Left colon (tissue), 2 donors: ENCODE results near the gene TPM2. TPM values are rescaled to one million over a fixed set of nuclear protein-coding genes. Genes with fewer than 3 reads are reported as not detected.
A peak's percentile ranks its signal among the peaks of the same experiment; 100 is the strongest.
"Not testable (repeated sequence)": the region's sequence is repeated elsewhere in the genome, so short reads cannot be mapped to it uniquely, and the experiment has no call there.

Source experiments
- ATAC-seq: fragments of 200-7000 bp; cut with Tn5 transposase; one replicate; pipeline ENCODE4 v1.9.1; 2020; ENCODE audit warnings: mild to moderate bottlenecking, moderate library complexity
- DNase-seq, 2 donors: peaks; one replicate each; pipeline ENCODE4 v3.0.0-alpha.2; 2020
- intact Hi-C, 2 donors: fragments of 100-400 bp; cut with DNase I in 1 of 2; cut with micrococcal nuclease in 1 of 2; formaldehyde crosslinking; loops; one replicate each; pipeline versions ENCODE4 v1.11.2 to v1.14.0; 2022; cut with DNase I, micrococcal nuclease
- microRNA-seq, 2 donors: library from miRNA; unstranded; fragments of <30 nt; microRNA quantifications; one replicate each; pipeline versions ENCODE4 v1.1.0 to v1.2.0, GENCODE V29; 2020
- total RNA-seq, 2 donors: library from RNA; stranded (reverse); fragmentation: NEBNext Ultra II Directional; extraction: Animal tissue kit (Norgen Biotek cat#: 25700); gene quantifications; one replicate each; pipeline ENCODE4 v1.2.1, GENCODE V29; 2021
- donor health status: DM: no; HTN: no; CAD: no.
- donor health status: DM: yes; HTN: yes; CAD: no.

Gene TPM2
- total RNA-seq, 2 donors from 2014 or later: 25.9 to 277 TPM

DNA sequence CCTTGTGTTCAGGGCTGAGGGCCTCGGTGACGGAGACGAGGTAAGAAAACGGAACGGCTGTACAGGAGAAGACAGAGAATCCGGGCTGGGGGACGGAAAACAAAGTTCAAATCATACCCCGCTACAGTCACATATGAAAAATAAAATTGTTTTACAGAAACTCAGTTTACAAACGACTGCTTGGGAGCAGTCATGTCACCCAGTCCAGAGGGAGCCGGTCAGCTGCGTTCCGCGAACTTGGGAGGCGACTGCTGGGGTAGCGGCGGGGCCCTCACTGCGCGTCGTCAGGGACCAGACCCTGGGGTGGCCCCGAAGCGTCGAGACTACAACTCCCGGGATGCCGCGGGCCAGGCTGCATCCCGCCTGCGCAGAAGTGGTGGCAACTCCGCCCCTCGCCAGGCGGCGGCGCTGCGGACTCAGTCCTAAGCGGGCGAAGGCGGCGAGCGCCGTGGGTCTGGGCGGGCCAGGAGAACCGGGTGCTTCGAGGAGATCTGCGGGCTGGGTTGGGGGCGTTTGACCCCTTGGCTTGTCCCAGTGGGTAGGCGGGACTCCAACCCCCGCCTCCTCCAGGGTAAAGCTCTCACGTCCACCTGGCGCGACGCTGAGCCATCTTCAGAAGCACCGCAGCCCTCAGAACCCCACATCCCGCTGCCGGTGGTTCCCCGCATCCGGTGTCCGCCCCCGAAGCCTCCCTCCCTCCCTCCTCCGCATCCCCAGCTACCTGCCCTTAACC lies 43.0 kb downstream of the TPM2 start:
- peak; percentile 91 for ATAC-seq
- intact Hi-C loops: no loop called here
- peak; percentile 89 to 96 for DNase-seq

DNA sequence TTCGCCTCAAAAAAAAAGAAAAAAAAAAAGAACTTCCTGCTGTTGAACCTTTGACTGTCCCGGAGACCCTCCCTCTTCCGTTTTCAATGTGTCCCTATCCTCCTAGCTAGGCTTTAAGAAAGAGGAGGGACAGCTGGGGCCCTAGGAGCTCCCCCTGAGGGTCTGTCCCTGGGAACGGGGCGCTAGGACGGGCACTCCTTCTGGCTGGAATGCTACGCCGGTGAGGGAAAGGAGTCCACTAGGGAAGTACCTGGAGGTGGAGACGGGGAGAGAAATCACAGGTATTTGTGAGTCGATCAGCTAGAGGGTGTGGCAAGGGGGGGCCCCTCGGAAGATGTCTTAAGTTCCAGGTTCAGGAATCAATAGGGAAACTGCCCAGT lies 43.6 kb downstream of the TPM2 start:
- peak; percentile 72 for ATAC-seq
- intact Hi-C loops: no loop called here

DNA sequence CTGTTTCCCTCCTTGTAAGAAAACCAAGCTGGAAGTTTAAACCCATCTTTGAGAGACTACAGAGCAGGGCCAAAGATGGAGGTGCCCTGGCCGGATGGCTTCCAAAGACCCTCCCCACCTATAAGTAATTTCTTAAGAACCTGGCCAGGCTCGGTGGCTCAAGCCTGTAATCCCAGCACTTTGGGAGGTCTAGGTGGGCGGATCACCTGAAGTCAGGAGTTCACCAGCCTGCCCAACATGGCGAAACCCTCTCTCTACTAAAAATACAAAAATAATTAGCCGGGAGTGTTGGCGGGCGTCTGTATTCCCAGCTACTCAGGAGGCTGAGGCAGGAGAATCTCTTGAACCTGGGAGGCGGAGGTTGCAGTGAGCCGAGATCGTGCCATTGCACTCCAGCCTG lies 44.0 kb downstream of the TPM2 start:
- ATAC-seq, DNase-seq, intact Hi-C loops: not testable (repeated sequence)

More for the DNA sequence above, 43.6 kb downstream of the TPM2 start:
- peak; percentile 56 to 63 for DNase-seq

DNA sequence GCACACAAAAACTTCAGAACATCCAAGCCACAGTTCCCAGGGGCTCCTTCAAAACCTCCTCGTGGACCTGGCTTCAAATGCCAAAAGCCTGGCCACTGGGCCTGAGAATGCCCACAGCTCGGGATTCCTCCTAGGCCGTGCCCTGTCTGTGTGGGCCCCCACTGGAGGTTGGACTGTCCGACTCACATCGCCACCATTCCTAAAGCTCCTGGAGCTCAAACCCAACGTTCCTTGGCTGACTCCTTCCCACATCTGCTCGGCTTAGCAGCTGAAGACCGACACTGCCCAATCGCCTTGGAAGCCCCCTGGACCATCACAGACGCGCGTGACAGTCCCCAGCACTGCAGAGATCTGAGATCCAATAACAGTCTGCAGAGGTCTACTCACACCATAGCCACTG lies 46.7 kb downstream of the TPM2 start:
- no peak for DNase-seq
- ATAC-seq: no peak
- intact Hi-C loops: no loop called here

DNA sequence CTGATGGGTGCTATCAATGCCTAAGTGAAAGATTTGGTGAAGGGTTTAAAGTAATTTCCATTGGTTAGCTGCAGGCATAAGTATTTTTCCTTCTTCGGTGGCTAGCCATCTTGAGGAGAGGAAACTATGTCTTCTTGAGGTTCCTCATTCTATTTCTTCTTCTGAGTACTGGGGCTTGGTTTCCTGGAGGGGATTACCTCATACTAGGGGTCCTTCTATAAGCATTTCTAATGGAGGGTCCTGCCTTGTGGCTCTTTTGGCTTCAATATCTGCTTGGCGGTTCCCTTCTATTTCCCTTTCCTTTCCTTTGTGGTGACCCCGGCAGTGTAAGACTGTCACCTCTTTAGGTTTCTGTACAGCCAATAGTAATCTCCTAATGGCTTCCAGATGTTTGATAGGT lies 48.2 kb downstream of the TPM2 start:
- DNase-seq, intact Hi-C loops, ATAC-seq: not testable (repeated sequence)

DNA sequence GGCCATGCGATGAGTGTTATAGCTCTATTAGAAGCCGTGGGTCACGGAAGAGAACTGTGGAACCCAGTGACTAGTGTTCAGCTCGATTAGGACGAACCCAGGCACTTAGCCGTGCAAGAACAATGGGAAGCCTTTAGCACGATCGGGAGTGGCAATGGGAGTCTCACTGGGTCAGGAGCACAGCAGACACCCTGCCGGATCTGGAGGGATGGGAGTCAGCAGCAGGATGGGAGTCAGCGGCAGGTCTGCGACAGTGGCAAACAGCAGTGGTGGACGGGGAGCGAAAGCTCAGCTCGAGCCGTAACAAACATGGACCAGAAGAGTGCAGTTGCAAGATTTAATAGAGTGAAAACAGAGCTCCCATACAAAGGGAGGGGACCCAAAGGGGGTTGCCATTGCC lies 49.3 kb downstream of the TPM2 start:
- ATAC-seq, intact Hi-C loops, DNase-seq: not testable (repeated sequence)

DNA sequence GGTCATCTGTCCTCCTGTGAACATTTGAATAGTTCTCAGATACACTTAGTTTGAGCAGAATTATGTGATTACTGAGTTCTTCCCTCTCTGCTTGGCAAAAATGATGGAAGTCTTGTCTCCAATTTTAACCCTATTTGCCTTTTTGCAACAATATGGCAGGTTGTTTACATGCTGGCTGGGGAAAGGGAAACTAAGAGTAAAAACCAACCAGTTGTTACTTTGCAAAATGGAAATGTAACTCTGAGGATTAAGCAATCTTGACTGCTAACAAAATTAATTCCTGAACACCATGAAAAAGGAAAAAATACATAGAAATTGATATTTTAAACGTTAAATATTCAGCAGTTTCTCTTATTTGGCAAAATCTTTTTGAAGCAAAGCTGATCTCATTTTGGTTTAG lies 50.1 kb downstream of the TPM2 start:
- intact Hi-C loops: no loop called here
- no peak for ATAC-seq
- DNase-seq: no peak

DNA sequence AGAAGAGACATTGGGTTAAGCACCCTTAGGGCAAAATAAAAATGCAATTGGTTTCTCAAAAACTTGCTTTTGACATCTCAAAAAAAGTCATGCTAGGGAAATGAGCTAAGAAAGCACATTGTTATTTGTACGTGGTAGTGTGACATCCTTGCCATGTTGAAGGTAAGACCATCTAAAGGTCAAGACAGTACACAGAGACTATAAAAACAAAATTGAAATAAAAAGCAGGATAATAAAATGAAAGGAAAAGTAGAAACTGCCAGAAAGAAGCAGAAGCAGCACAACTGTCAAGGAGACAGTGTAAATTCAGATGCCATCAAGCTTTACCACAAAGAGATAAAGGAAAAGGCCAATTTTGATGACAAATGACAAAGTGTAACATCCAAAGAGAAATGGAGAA lies 50.5 kb downstream of the TPM2 start:
- DNase-seq, intact Hi-C loops, ATAC-seq: not testable (repeated sequence)

DNA sequence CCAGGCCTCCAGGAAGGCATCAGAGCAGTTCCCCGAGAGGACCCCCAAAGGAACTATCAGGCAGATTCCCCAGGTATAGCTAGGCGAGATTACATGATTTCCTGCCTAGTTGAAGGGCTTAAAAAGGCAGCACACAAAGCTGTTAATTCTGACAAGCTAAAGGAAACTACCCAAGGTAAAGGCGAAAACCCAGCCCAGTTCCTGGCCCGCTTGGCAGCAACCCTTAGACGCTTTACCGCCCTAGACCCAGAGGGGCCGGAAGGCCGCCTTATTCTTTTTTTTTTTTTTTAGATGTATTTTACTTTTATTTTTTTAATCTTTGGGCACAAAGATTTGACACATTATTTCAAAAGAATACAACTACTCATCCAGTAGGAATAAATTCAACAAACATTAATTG lies 51.0 kb downstream of the TPM2 start:
- ATAC-seq, intact Hi-C loops, DNase-seq: not testable (repeated sequence)

DNA sequence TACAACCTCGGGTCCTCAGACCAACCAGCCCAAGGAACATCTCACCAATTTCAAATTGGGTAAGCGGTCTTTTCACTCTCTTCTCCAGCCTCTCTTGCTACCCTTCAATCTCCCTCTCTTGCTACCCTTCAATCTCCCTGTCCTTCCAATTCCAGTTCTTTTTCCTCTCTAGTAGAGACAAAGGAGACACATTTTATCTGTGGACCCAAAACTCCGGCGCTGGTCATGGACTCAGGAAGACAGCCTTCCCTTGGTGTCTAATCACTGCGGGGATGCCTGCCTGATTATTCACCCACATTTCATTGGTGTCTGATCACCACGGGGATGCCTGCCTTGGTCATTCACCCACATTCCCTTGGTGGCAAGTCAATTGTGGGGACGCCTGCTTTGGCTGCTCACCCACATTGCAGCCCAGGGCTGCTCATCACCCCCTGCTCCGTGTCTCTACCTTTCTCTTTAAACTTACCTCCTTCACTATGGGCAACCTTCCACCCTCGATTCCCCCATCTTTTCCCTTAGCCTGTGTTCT lies 52.2 kb downstream of the TPM2 start:
- intact Hi-C loops, DNase-seq, ATAC-seq: not testable (repeated sequence)

DNA sequence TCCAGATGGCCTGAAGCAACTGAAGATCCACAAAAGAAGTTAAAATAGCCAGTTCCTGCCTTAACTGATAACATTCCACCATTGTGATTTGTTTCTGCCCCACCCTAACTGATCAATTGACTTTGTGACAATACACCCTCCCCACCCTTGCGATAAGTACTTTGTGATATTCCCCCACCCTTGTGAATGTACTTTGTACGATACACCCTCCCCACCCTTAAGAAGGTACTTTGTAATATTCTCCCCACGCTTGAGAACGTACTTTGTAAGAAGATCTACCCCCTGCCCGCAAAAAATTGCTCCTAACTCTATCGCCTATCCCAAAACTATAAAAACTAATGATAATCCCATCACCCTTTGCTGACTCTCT lies 52.9 kb downstream of the TPM2 start:
- intact Hi-C loops, DNase-seq, ATAC-seq: not testable (repeated sequence)

DNA sequence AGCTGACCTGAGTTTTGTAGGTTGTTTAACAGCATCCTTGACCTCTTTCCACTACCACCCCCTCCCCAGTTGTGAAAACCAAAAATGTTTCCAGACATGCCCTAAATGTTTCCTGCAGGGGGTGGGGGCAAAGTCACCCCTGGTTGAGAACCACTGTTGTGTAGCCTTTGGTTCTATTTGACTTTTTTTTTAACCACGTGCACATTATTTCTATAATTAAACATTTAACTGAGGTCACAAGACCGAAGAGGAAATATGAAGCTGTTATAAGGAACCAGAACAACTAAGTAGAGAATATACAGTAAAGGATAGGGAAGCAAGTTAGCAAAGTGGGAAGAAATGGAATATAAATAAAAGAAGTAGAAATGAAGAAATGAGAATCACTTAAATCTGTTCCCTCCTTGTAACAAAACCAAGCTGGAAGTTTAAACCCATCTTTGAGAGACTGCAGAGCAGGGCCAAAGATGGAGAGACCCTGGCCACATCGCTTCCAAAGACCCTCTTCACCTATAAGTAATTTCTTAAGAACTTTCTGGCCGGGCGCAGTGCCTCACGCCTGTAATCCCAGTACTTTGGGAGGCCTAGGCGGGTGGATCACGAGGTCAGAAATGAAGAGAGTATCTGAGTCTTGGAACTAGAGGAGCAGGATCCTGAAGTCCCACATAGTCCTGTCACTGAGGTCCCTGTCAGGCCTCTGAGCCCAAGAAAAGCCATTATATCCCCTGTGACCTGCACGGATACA lies 53.4 kb downstream of the TPM2 start:
- ATAC-seq (no peak), DNase-seq (no peak)
- intact Hi-C loops: no loop called here

DNA sequence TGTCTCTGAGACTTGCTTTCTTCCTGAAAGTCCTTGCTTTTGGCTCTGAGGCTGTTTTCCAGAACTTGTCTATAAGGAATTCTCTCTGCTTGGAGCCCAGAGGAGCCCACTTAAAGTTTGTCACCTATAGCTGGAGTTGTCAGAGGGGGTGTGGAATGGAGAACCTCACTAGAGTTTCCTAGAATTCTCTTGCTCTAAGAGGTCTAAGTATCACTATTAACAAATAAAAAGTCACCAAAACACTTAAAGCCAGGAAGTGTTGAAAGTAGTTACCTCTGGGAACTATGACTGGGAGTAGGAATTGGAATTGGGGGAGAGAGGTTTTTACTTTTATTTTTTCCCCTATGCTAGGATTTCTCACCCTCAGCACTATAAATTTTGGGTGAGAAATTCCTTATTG lies 54.0 kb downstream of the TPM2 start:
- DNase-seq: no peak
- ATAC-seq: no peak
- intact Hi-C loops: no loop called here

Small RNA genes lying within 50 kb of the gene (microRNA-seq; reads per million reads assigned to microRNA genes)
- gene MIR6852 (0 to 1.1 reads per million in 2 donors), gene MIR6853 (0 reads per million in 2 donors)

Other genes starting within 250 kb of the TPM2 start
- 1 to 10 TPM; 7.7 to 9.2 TPM for gene RUSC2, start 199.8 kb downstream of the TPM2 start, total RNA-seq
- gene TESK1, start 84.7 kb downstream of the TPM2 start, total RNA-seq: 10 to 100 TPM; 37.7 to 47.8 TPM
- 1 to 10 TPM; 1.2 to 2.2 TPM for gene CD72, start 71.5 kb downstream of the TPM2 start, total RNA-seq
- 1 to 10 TPM in 1 of 2 donors, under 1 TPM in 1; 0.46 to 1.4 TPM for gene SIT1, start 39.0 kb downstream of the TPM2 start, total RNA-seq
- gene RMRP, start 31.9 kb downstream of the TPM2 start, total RNA-seq: over 10,000 TPM; 19,198 to 30,979 TPM
- 10 to 100 TPM; 25.0 to 33.1 TPM for gene CCDC107, start 31.6 kb downstream of the TPM2 start, total RNA-seq
- gene ARHGEF39, start 24.7 kb downstream of the TPM2 start, total RNA-seq: 1 to 10 TPM; 5.2 to 7.6 TPM
- gene CA9, start 16.0 kb downstream of the TPM2 start, total RNA-seq: under 1 TPM; 0.56 to 0.89 TPM
- 100 to 1,000 TPM; 142 to 172 TPM for gene TLN1, start 42.3 kb upstream of the TPM2 start, total RNA-seq
- 10 to 100 TPM; 40.2 to 40.6 TPM for gene CREB3, start 42.7 kb upstream of the TPM2 start, total RNA-seq
- 100 to 1,000 TPM; 179 to 186 TPM for gene GBA2, start 59.3 kb upstream of the TPM2 start, total RNA-seq
- gene RGP1, start 59.4 kb upstream of the TPM2 start, total RNA-seq: 10 to 100 TPM; 54.8 to 56.3 TPM
- gene MSMP, start 64.4 kb upstream of the TPM2 start, total RNA-seq: not detected
- 1 to 10 TPM; 7.4 to 7.9 TPM for gene NPR2, start 101.7 kb upstream of the TPM2 start, total RNA-seq
- 1 to 10 TPM in 1 of 2 donors, under 1 TPM in 1; 0.15 to 1.5 TPM for gene SPAG8, start 122.3 kb upstream of the TPM2 start, total RNA-seq
- 10 to 100 TPM; 56.0 to 59.4 TPM for gene HINT2, start 125.1 kb upstream of the TPM2 start, total RNA-seq
- under 1 TPM in 1 of 2 donors, not detected in 1; 0.28 TPM for gene FAM221B, start 138.8 kb upstream of the TPM2 start, total RNA-seq
- gene TMEM8B, start 139.3 kb upstream of the TPM2 start, total RNA-seq: 10 to 100 TPM; 15.4 to 16.4 TPM
- gene OR13J1, start 180.5 kb upstream of the TPM2 start, total RNA-seq: not detected
- gene HRCT1, start 216.3 kb upstream of the TPM2 start, total RNA-seq: 10 to 100 TPM; 17.4 to 58.7 TPM
- gene SPAAR, start 219.6 kb upstream of the TPM2 start, total RNA-seq: 1 to 10 TPM; 1.3 to 2.1 TPM